ENCODE results near the gene HIGD1B. TPM values are rescaled to one million over a fixed set of nuclear protein-coding genes. Genes with fewer than 3 reads are reported as not detected.
A peak's percentile ranks its signal among the peaks of the same experiment; 100 is the strongest.

The HIGD1B gene
- total and polyA plus RNA-seq, 2 of the 13 experiments (the other 11 are each of a cell fraction or from before 2014, with no cell fraction given), result not detected

DNA sequence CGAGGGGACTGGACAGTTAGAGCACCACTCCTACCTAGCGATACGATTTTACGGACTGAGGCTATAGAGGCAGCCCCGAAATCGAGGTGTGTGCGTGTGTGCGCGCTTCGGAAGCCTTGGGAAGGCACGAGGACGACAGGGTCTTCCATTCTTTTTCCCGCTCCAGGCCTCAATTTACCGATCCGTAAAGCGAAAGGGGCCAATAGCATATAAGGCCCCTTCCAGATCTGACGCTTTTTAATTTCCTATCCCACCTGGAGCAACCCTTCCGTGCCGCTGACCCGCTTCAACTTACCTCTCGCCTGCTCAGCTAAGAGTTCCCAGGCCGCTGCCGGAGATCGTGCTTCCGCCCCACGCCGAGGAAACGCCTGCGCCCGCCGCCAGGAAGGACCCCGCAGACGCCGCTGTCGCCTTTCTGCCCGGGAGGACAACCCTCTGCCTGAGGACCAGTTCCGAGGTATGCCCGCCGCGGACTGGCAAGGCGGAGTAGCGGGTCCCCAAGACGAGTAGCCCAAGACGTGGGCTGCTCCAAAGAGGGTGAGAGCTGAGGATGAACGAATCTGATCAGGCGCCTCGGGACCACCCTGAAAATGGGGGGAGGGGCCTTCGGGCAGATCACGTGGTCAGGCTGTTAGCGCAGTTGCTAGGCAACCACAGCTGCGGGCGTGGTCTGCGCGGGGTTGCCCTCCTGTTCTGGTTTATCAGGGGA, 51.5 kb downstream of the HIGD1B start, which contains the start of gene EFTUD2 (continued):
- TF ChIP-seq, protein P1, sequence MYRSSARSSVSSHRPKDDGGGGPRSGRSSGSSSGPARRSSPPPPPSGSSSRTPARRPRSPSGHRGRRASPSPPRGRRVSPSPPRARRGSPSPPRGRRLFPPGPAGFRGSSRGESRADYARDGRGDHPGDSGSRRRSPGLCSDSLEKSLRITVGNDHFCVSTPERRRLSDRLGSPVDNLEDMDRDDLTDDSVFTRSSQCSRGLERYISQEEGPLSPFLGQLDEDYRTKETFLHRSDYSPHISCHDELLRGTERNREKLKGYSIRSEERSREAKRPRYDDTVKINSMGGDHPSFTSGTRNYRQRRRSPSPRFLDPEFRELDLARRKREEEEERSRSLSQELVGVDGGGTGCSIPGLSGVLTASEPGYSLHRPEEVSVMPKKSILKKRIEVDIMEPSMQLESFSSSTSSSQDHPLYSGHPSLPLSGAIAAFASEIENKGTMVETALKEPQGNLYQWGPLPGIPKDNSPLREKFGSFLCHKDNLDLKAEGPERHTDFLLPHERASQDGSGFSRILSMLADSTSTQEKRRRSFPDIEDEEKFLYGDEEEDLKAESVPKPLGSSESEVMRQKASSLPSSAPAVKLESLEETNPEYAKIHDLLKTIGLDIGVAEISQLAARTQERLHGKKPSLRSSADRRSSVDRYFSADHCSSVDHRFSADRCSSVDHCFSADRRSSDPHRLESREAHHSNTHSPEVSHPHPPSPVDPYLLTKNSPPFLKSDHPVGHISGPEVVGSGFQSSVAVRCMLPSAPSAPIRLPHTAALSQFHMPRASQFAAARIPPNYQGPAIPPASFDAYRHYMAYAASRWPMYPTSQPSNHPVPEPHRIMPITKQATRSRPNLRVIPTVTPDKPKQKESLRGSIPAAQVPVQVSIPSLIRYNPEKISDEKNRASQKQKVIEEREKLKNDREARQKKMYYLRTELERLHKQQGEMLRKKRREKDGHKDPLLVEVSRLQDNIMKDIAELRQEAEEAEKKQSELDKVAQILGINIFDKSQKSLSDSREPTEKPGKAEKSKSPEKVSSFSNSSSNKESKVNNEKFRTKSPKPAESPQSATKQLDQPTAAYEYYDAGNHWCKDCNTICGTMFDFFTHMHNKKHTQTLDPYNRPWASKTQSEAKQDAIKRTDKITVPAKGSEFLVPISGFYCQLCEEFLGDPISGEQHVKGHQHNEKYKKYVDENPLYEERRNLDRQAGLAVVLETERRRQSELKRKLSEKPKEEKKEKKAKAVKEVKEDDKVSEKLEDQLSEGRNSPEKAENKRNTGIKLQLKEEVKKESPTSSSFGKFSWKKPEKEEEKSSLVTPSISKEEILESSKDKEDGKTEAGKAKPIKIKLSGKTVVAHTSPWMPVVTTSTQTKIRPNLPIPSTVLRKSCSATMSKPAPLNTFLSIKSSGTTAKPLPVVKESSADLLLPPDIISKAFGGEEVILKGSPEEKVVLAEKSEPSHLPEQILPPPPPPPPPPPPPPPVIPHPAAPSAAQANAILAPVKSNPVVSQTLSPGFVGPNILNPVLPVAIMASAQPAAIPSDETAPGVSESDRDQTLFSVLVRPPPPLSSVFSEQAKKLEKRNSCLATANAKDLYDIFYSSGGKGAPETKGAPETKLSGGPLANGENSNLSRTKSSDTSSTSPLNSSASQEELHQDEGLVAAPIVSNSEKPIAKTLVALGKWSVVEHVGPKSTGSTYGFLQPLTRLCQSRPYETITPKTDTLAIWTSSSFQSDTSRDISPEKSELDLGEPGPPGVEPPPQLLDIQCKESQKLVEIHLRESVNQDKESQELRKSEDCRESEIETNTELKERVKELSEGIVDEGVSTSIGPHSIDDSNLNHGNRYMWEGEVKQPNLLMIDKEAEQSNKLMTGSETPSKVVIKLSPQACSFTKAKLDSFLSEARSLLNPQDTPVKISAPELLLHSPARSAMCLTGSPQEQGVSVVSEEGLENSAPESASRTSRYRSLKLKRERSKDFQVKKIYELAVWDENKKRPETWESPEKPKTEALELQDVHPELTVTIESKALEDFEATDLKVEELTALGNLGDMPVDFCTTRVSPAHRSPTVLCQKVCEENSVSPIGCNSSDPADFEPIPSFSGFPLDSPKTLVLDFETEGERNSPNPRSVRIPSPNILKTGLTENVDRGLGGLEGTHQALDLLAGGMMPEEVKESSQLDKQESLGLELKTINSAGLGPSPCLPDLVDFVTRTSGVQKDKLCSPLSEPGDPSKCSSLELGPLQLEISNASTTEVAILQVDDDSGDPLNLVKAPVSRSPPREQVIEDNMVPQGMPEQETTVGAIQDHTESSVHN (CRISPR knock-in tag; IDR thresholded peaks at IDR 0.05), result peak; percentile 86; the same call in 1 of the 2 replicates
- TF ChIP-seq ZNF230 (CRISPR knock-in tag; IDR thresholded peaks at IDR 0.05), result peak; percentile 97
- TF ChIP-seq, protein P2, sequence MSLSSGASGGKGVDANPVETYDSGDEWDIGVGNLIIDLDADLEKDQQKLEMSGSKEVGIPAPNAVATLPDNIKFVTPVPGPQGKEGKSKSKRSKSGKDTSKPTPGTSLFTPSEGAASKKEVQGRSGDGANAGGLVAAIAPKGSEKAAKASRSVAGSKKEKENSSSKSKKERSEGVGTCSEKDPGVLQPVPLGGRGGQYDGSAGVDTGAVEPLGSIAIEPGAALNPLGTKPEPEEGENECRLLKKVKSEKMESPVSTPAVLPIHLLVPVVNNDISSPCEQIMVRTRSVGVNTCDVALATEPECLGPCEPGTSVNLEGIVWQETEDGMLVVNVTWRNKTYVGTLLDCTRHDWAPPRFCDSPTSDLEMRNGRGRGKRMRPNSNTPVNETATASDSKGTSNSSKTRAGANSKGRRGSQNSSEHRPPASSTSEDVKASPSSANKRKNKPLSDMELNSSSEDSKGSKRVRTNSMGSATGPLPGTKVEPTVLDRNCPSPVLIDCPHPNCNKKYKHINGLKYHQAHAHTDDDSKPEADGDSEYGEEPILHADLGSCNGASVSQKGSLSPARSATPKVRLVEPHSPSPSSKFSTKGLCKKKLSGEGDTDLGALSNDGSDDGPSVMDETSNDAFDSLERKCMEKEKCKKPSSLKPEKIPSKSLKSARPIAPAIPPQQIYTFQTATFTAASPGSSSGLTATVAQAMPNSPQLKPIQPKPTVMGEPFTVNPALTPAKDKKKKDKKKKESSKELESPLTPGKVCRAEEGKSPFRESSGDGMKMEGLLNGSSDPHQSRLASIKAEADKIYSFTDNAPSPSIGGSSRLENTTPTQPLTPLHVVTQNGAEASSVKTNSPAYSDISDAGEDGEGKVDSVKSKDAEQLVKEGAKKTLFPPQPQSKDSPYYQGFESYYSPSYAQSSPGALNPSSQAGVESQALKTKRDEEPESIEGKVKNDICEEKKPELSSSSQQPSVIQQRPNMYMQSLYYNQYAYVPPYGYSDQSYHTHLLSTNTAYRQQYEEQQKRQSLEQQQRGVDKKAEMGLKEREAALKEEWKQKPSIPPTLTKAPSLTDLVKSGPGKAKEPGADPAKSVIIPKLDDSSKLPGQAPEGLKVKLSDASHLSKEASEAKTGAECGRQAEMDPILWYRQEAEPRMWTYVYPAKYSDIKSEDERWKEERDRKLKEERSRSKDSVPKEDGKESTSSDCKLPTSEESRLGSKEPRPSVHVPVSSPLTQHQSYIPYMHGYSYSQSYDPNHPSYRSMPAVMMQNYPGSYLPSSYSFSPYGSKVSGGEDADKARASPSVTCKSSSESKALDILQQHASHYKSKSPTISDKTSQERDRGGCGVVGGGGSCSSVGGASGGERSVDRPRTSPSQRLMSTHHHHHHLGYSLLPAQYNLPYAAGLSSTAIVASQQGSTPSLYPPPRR (CRISPR knock-in tag; IDR thresholded peaks at IDR 0.05; ENCODE audit: borderline replicate concordance), result peak; percentile 55
- TF ChIP-seq FOSL1 (CRISPR knock-in tag; IDR thresholded peaks at IDR 0.05; ENCODE audit: borderline replicate concordance), result 0 out of 2 replicates have a peak, but pooled peaks have one; percentile 12
- TF ChIP-seq PAWR (CRISPR knock-in tag; IDR thresholded peaks at IDR 0.05; ENCODE audit: borderline replicate concordance), result peak; percentile 73; the same call in 1 of the 2 replicates
- TF ChIP-seq ZSCAN20 (CRISPR knock-in tag; IDR thresholded peaks at IDR 0.05; ENCODE audit: borderline replicate concordance), result peak; percentile 58; the same call in 1 of the 2 replicates
- TF ChIP-seq ZNF605 (CRISPR knock-in tag; IDR thresholded peaks at IDR 0.05), result peak; percentile 99
- TF ChIP-seq CEBPG (CRISPR knock-in tag; IDR thresholded peaks at IDR 0.05), result peak; percentile 46; the same call in 1 of the 2 replicates
- no peak for TF ChIP-seq GATA4 (IDR thresholded peaks at IDR 0.05; ENCODE audit: borderline replicate concordance, low read depth)
- TF ChIP-seq, protein P3, sequence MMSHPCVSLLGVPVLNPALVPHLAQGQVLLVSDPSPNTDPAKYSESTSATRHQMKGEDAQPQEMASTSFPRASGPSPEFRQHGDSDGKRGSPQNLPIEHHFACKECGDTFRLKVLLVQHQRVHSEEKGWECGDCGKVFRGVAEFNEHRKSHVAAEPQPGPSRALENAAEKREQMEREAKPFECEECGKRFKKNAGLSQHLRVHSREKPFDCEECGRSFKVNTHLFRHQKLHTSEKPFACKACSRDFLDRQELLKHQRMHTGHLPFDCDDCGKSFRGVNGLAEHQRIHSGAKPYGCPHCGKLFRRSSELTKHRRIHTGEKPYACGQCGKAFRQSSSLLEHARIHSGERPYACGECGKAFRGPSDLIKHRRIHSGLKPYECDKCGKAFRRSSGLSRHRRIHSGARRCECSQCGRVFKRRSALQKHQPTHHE (CRISPR knock-in tag; IDR thresholded peaks at IDR 0.05; ENCODE audit: borderline replicate concordance), result peak; percentile 95
- peak; percentile 97 for TF ChIP-seq DNMT1 (CRISPR knock-in tag; IDR thresholded peaks at IDR 0.05)
- TF ChIP-seq HNF4A (CRISPR knock-in tag; IDR thresholded peaks at IDR 0.05), result peak; percentile 60

Measured in HepG2 (cell line).